WTC11 (cell line): ENCODE data around the gene PLCB3. TPM values are rescaled to one million over a fixed set of nuclear protein-coding genes. Genes with fewer than 3 reads are reported as not detected.

Experiments
- ATAC-seq: fragments of 200-7000 bp; cut with Tn5 transposase; 2 replicates; pipeline ENCODE4 v1.10.0; 2021; ENCODE audit warnings: mild to moderate bottlenecking, moderate library complexity
- CTCF ChIA-PET: fragments of 300-600 bp; sonication (Branson Sonifier 250); formaldehyde crosslinking; loops from one replicate; lab custom pipeline; 2021; ENCODE audit warnings: antibody characterized with exemption; lab: Charles Lee
- POLR2A ChIA-PET: fragments of 350-600 bp; sonication (Branson Sonifier 250); formaldehyde crosslinking; loops from one replicate; lab custom pipeline; 2021; ENCODE audit warnings: antibody characterized with exemption; lab: Charles Lee
- DNase-seq: peaks from one replicate; pipeline ENCODE4 v3.0.0; 2021; ENCODE audit warnings: low spot score
- H3K27ac Mint-ChIP-seq: 2 replicates; pipeline ENCODE4 v1.8.0; 2021; ENCODE audit warnings: mixed read lengths
- H3K27me3 Mint-ChIP-seq: 2 replicates; pipeline ENCODE4 v1.8.0; 2021; ENCODE audit warnings: low read depth, mild to moderate bottlenecking, moderate library complexity, mixed read lengths
- H3K36me3 Mint-ChIP-seq: 2 replicates; pipeline ENCODE4 v1.8.0; 2021; ENCODE audit warnings: mixed read lengths
- H3K4me1 Mint-ChIP-seq: 2 replicates; pipeline ENCODE4 v1.8.0; 2022; ENCODE audit warnings: mixed read lengths
- H3K4me3 Mint-ChIP-seq: 2 replicates; pipeline ENCODE4 v1.8.0; 2021; ENCODE audit warnings: mild to moderate bottlenecking, moderate library complexity, mixed read lengths
- H3K9me3 Mint-ChIP-seq: 2 replicates; pipeline ENCODE4 v1.8.0; 2021; ENCODE audit warnings: mixed read lengths
- CTCF ChIP-seq: fragments of 200-600 bp; IDR thresholded peaks from 2 replicates; pipeline ENCODE4 v1.8.0; 2022; ENCODE audit warnings: antibody characterized with exemption
- E2F5 ChIP-seq: sonication (generic); formaldehyde crosslinking; IDR thresholded peaks from 2 replicates; pipeline ENCODE4 v1.8.1; 2022; ENCODE audit warnings: mild to moderate bottlenecking, moderate library complexity, missing genetic modification reagents
- ERG ChIP-seq: fragments of 250-450 bp; sonication (Bioruptor Pico); IDR thresholded peaks from 2 replicates; pipeline ENCODE4 v1.8.0; 2021; ENCODE audit warnings: mild to moderate bottlenecking
- FOXP1 ChIP-seq: sonication (generic); formaldehyde crosslinking; IDR thresholded peaks from 2 replicates; pipeline ENCODE4 v1.8.0; 2022; ENCODE audit warnings: missing genetic modification reagents, mild to moderate bottlenecking, moderate library complexity, borderline replicate concordance
- HMGA2 ChIP-seq: fragments of 250-450 bp; sonication (Bioruptor Pico); IDR thresholded peaks from 2 replicates; pipeline ENCODE4 v1.4.0; 2021; ENCODE audit warnings: mild to moderate bottlenecking, moderate library complexity
- HMGXB4 ChIP-seq: sonication (generic); formaldehyde crosslinking; IDR thresholded peaks from 2 replicates; pipeline ENCODE4 v1.8.1; 2023; ENCODE audit warnings: mild to moderate bottlenecking, moderate library complexity, missing genetic modification reagents
- MAX ChIP-seq: sonication (generic); formaldehyde crosslinking; IDR thresholded peaks from 2 replicates; pipeline ENCODE4 v1.8.0; 2022; ENCODE audit warnings: mild to moderate bottlenecking, missing genetic modification reagents
- NFE2L1 ChIP-seq: sonication (generic); formaldehyde crosslinking; IDR thresholded peaks from 2 replicates; pipeline ENCODE4 v1.8.1; 2023; ENCODE audit warnings: missing genetic modification reagents
- RELA ChIP-seq: sonication (generic); formaldehyde crosslinking; IDR thresholded peaks from 2 replicates; pipeline ENCODE4 v1.8.1; 2022; ENCODE audit warnings: missing genetic modification reagents, mild to moderate bottlenecking, borderline replicate concordance
- SMAD4 ChIP-seq: sonication (generic); formaldehyde crosslinking; IDR thresholded peaks from 2 replicates; pipeline ENCODE4 v1.8.0; 2022; ENCODE audit warnings: mild to moderate bottlenecking, missing genetic modification reagents
- SP1 ChIP-seq: sonication (generic); formaldehyde crosslinking; conservative IDR thresholded peaks from 2 replicates; pipeline ENCODE4 v1.8.1; 2022; ENCODE audit warnings: missing genetic modification reagents
- TP53 ChIP-seq: sonication (generic); formaldehyde crosslinking; IDR thresholded peaks from 2 replicates; pipeline ENCODE4 v1.8.1; 2023; ENCODE audit warnings: mild to moderate bottlenecking, missing genetic modification reagents
- ZNF281 ChIP-seq: sonication (generic); formaldehyde crosslinking; IDR thresholded peaks from 2 replicates; pipeline ENCODE4 v1.8.0; 2023; ENCODE audit warnings: mild to moderate bottlenecking, missing genetic modification reagents
- ZNF423 ChIP-seq: fragments of 250-450 bp; sonication (Bioruptor Pico); IDR thresholded peaks from 2 replicates; pipeline ENCODE4 v2.1.2; 2022; ENCODE audit warnings: mild to moderate bottlenecking, moderate library complexity
- total RNA-seq: library from RNA; stranded (reverse); gene quantifications from 3 replicates; pipeline ENCODE4 v1.2.3, GENCODE V29; 2021

Gene PLCB3
- total RNA-seq, 1 experiment from 2014 or later = 97.4 TPM

- ATAC-seq (no peak), DNase-seq (no peak)
- 0 out of 2 replicates have a peak, but pooled peaks have one; percentile 5 for TF ChIP-seq HMGXB4 (CRISPR knock-in tag)
- 0 out of 2 replicates have a peak, but pooled peaks have one; percentile 15 for TF ChIP-seq TP53 (CRISPR knock-in tag)
- no peak for TF ChIP-seq HMGA2 (CRISPR knock-in tag)
- TF ChIP-seq NFE2L1 (CRISPR knock-in tag) = no peak
- peak; percentile 68; the same call in 1 of the 2 replicates for TF ChIP-seq ZNF423 (CRISPR knock-in tag)
- 0 out of 2 replicates have a peak, but pooled peaks have one; percentile 8 for TF ChIP-seq FOXP1 (CRISPR knock-in tag)
- no peaks in the 10 kb centered on the region for H3K9me3 Mint-ChIP-seq
- H3K36me3 Mint-ChIP-seq = no peaks in the 10 kb centered on the region
- H3K27ac Mint-ChIP-seq = peak overlapping the region; percentile 97
- peaks cover 42% of the 10 kb centered on the region for H3K4me1 Mint-ChIP-seq
- ChIA-PET POLR2A (interaction anchor here (0.9 to 3.7 kb wide), 7 partner anchors 9 to 98 kb away, joined by 3 to 25 read pairs (median 4); partner anchors contain the start of genes FKBP2, NUDT22, PRDX5 and STIP1), CTCF (interaction anchor here (0.5 to 5.3 kb wide), 30 partner anchors 8 to 599 kb away, joined by 3 to 75 read pairs (median 9); partner anchors contain the start of genes CATSPERZ, CCDC88B, DNAJC4 and ESRRA)
- peak overlapping the region; percentile 88 for H3K4me3 Mint-ChIP-seq
- no peaks in the 10 kb centered on the region for H3K27me3 Mint-ChIP-seq
These were observed 815 bp upstream of the PLCB3 start for GRCh38 chr11:64250415-64251015.

- ATAC-seq = no peak
- Mint-ChIP-seq H3K9me3 (no peaks in the 10 kb centered on the region), H3K4me3 (peak overlapping the region; percentile 90), H3K27ac (peak overlapping the region; percentile 45; the same call in 1 of the 2 replicates), H3K36me3 (peaks cover 2% of the 10 kb centered on the region), H3K4me1 (peaks cover 42% of the 10 kb centered on the region), H3K27me3 (no peaks in the 10 kb centered on the region)
- CTCF ChIA-PET = interaction anchor here (0.5 to 5.3 kb wide), 22 partner anchors 9 to 379 kb away, joined by 3 to 75 read pairs (median 14); partner anchors contain the start of genes CATSPERZ, CCDC88B, DNAJC4 and ESRRA
- no peak for DNase-seq
- no peak for TF ChIP-seq SMAD4 (CRISPR knock-in tag)
- POLR2A ChIA-PET = interaction anchor here (0.6 to 3.7 kb wide), 6 partner anchors 10 to 35 kb away, joined by 3 to 25 read pairs (median 6); partner anchors contain the start of genes NUDT22 and TRPT1
These were observed 348 bp downstream of the PLCB3 start for GRCh38 chr11:64251753-64252002.

GRCh38 chr11:64252003-64252872 is 908 bp downstream of the PLCB3 start:
- Mint-ChIP-seq H3K9me3 (no peaks in the 10 kb centered on the region), H3K36me3 (peaks cover 3% of the 10 kb centered on the region), H3K27me3 (no peaks in the 10 kb centered on the region), H3K4me1 (peaks cover 42% of the 10 kb centered on the region), H3K4me3 (peak overlapping the region; percentile 90), H3K27ac (peak overlapping the region; percentile 45)
- ChIA-PET CTCF (interaction anchor here (0.5 to 5.3 kb wide), 22 partner anchors 10 to 1519 kb away, joined by 3 to 75 read pairs (median 12); partner anchors contain the start of genes CATSPERZ, CCDC88B, DNAJC4 and ESRRA), POLR2A (interaction anchor here (0.6 to 3.7 kb wide), 10 partner anchors 9 to 52 kb away, joined by 3 to 25 read pairs (median 4); partner anchors contain the start of genes FKBP2, NUDT22 and TRPT1)
- ATAC-seq (no peak), DNase-seq (peak; percentile 67)
- TF ChIP-seq ERG (CRISPR knock-in tag) (no peak), E2F5 (0 out of 2 replicates have a peak, but pooled peaks have one; percentile 49), HMGXB4 (CRISPR knock-in tag) (0 out of 2 replicates have a peak, but pooled peaks have one; percentile 53), CTCF (peak; percentile 23; the same call in 1 of the 2 replicates), RELA (CRISPR knock-in tag) (no peak), ZNF281 (CRISPR knock-in tag) (0 out of 2 replicates have a peak, but pooled peaks have one; percentile 33), MAX (CRISPR knock-in tag) (0 out of 2 replicates have a peak, but pooled peaks have one; percentile 15), SP1 (CRISPR knock-in tag) (peak; percentile 58)
